Pancreas (tissue), 10 donors: ENCODE data around the gene FABP2. TPM values are rescaled to one million over a fixed set of nuclear protein-coding genes. Genes with fewer than 3 reads are reported as not detected.

ENCODE experiments used
- ATAC-seq, 4 donors: fragments of 200-7000 bp; cut with Tn5 transposase; one replicate each; pipeline versions ENCODE4 v1.8.0 to v1.9.1; 2020; ENCODE audit warnings: mild to moderate bottlenecking in 4 of 4, moderate library complexity in 4 of 4
- DNase-seq, 6 donors: peaks; one replicate each; pipeline ENCODE4 v3.0.0-alpha.2; 2020
- FAIRE-seq: peaks from 2 replicates; lab custom pipeline; 2012; peaks lifted over from hg19 to GRCh38; lab: Jason Lieb, UNC
- H3K27ac ChIP-seq, 4 donors: fragments of 200-600 bp; sonication (generic); 1 replicate in 3 of 4; 2 replicates in 1 of 4; pipeline versions ENCODE4 v1.5.0 to v1.8.0; 2020
- H3K27me3 ChIP-seq, 4 donors: fragments of 200-600 bp; one replicate each; pipeline ENCODE4 v1.8.0; 2021
- H3K36me3 ChIP-seq, 3 donors: fragments of 200-600 bp; sonication (generic) in 1 of 3; one replicate each; pipeline versions ENCODE4 v1.5.0 to v1.8.0; 2020 to 2021
- H3K4me1 ChIP-seq, 3 donors: fragments of 200-600 bp; one replicate each; pipeline ENCODE4 v1.8.0; 2021
- H3K4me3 ChIP-seq, 4 donors: fragments of 200-600 bp; sonication (generic) in 2 of 4; one replicate each; pipeline versions ENCODE4 v1.5.0 to v1.8.0; 2020 to 2021
- H3K9me3 ChIP-seq, 4 donors: fragments of 200-600 bp; one replicate each; pipeline ENCODE4 v1.8.0; 2021
- CTCF ChIP-seq, 4 donors: fragments of 200-600 bp; sonication (generic) in 3 of 4; IDR thresholded peaks; one replicate each; pipeline versions ENCODE4 v1.5.0 to v1.8.0; 2021; ENCODE audit warnings: antibody characterized with exemption in 4 of 4
- WGBS, 2 donors: extraction: QIAGEN DNeasy Blood & Tissue Kit; methylation state at CpG; one replicate each; pipeline ENCODE4 v1.1.7; 2013; 5-methylcytosine and 5-hydroxymethylcytosine counted together
- intact Hi-C, 3 donors: fragments of 100-400 bp; cut with DNase I; formaldehyde crosslinking; loops; one replicate each; pipeline versions ENCODE4 v1.11.1 to v1.14.2; 2022
- polyA plus RNA-seq, 2 donors: library from polyadenylated mRNA; stranded (reverse); fragments of 200-250 nt; gene quantifications; one replicate each; pipeline ENCODE4 v1.2.3, GENCODE V29; 2013
- total RNA-seq, 6 donors: library from RNA; stranded (reverse); fragmentation: NEBNext Ultra II Directional in 4 of 6; extraction: Animal tissue kit (Norgen Biotek cat#: 25700) in 4 of 6; gene quantifications; one replicate each; pipeline versions ENCODE4 v1.2.1 to v1.2.4, GENCODE V29; 2021 to 2023
- donor health status: healthy with polysubstance abuse.
- donor health status: DM: no; HTN: no; CAD: no; lungs with moderate emphysema.
- donor health status: DM: no; HTN: no; CAD: no.
- donor health status: control.
- donor health status: control.
- donor health status: Bipolar disorder and iron deficiency.
- donor health status: DM: yes; HTN: yes; CAD: no.
- donor health status: DM: no; HTN: no; CAD: no.
- donor health status: DM: no; HTN: no; CAD: no.
- donor health status: DM: yes; HTN: yes; CAD: no.

Gene FABP2
- total and polyA plus RNA-seq, 8 donors: 0.05 TPM; not detected in 7

- Histone ChIP-seq H3K36me3 (peaks cover 0 to 23% (median 6%) of the 10 kb centered on the region in 3 donors), H3K9me3 (no peaks in the 10 kb centered on the region), H3K27me3 (no peaks in the 10 kb centered on the region), H3K27ac (no peak overlapping the region), H3K4me1 (peaks cover 0 to 14% (median 12%) of the 10 kb centered on the region in 3 donors), H3K4me3 (no peak overlapping the region)
- 97 to 100% methylated on average over 2 of the region's 2 CpGs for WGBS, 2 donors
- no peak for FAIRE-seq
- intact Hi-C loops: loop anchor here in 1 of 3 donors (10.0 kb wide), 1 partner anchor 252 kb away; no protein-coding TSS in a partner anchor
- TF ChIP-seq CTCF (IDR thresholded peaks at IDR 0.05): no peak
- no peak for ATAC-seq
- DNase-seq: no peak
These were observed 25.6 kb downstream of the FABP2 start for GRCh38 chr4:119296356-119296755.

GRCh38 chr4:119290598-119290997 lies 31.3 kb downstream of the FABP2 start:
- ATAC-seq: no peak
- Histone ChIP-seq H3K4me1 (peaks cover 0 to 4% (median 3%) of the 10 kb centered on the region in 3 donors), H3K27me3 (no peaks in the 10 kb centered on the region), H3K36me3 (peaks cover 0 to 23% (median 6%) of the 10 kb centered on the region in 3 donors), H3K9me3 (no peaks in the 10 kb centered on the region), H3K4me3 (no peak overlapping the region), H3K27ac (no peak overlapping the region)
- intact Hi-C loops: loop anchor here in 1 of 3 donors (10.0 kb wide), 1 partner anchor 246 kb away; no protein-coding TSS in a partner anchor
- WGBS, 2 donors: 27 to 29% methylated on average over 1 of the region's 1 CpG
- FAIRE-seq: no peak
- no peak for TF ChIP-seq CTCF (IDR thresholded peaks at IDR 0.05)
- DNase-seq: no peak

- ATAC-seq (no peak), FAIRE-seq (no peak), DNase-seq (no peak)
- H3K36me3 ChIP-seq: peaks cover 0 to 23% (median 6%) of the 10 kb centered on the region in 3 donors
- no peaks in the 10 kb centered on the region for H3K9me3 ChIP-seq
- WGBS, 2 donors: 91 to 95% methylated on average over 5 of the region's 5 CpGs
- H3K27ac ChIP-seq: no peak overlapping the region
- no peaks in the 10 kb centered on the region for H3K27me3 ChIP-seq
- no peak for TF ChIP-seq CTCF (IDR thresholded peaks at IDR 0.05)
- intact Hi-C loops: no loop called here
- no peak overlapping the region for H3K4me3 ChIP-seq
- H3K4me1 ChIP-seq: peaks cover 0 to 16% (median 13%) of the 10 kb centered on the region in 3 donors
These were observed 32.6 kb downstream of the FABP2 start for GRCh38 chr4:119289313-119289712.

- H3K27me3 ChIP-seq: no peaks in the 10 kb centered on the region
- peaks cover 0 to 21% (median 19%) of the 10 kb centered on the region in 3 donors for H3K4me1 ChIP-seq
- no peak overlapping the region for H3K27ac ChIP-seq
- FAIRE-seq (peak; percentile 98), ATAC-seq (peak; percentile 60 to 80 (median 68)), DNase-seq (peak in 1 of 6 donors; percentile 23)
- H3K36me3 ChIP-seq: peaks cover 0 to under 1% (median 0%) of the 10 kb centered on the region in 3 donors
- WGBS, 2 donors: 58 to 64% methylated on average over 3 of the region's 3 CpGs
- H3K9me3 ChIP-seq: no peaks in the 10 kb centered on the region
- H3K4me3 ChIP-seq: no peak overlapping the region
- peak in 3 of 4 donors; percentile 6 to 28 (median 26) for TF ChIP-seq CTCF (IDR thresholded peaks at IDR 0.05)
- intact Hi-C loops: no loop called here
These were observed 35.4 kb downstream of the FABP2 start for GRCh38 chr4:119286377-119287002.
